Stimulated activated naive CD8-positive, alpha-beta T cell treated with anti-CD3 and anti-CD28 coated beads, Interleukin-15, Interleukin-2, amounts not matched to agents 100 U/mL and 50 U/mL, for 24 hours (primary cell): ENCODE results near the gene ACOT8.
"Not testable (repeated sequence)": the region's sequence is repeated elsewhere in the genome, so short reads cannot be mapped to it uniquely, and the experiment has no call there.

Experiments used
- ATAC-seq: fragments of 150-1000 bp; cut with Tn5 transposase; one replicate; pipeline ENCODE4 v1.10.0; 2021
- DNase-seq: peaks from one replicate; pipeline ENCODE4 v3.0.0; 2021

Gene ACOT8

DNA sequence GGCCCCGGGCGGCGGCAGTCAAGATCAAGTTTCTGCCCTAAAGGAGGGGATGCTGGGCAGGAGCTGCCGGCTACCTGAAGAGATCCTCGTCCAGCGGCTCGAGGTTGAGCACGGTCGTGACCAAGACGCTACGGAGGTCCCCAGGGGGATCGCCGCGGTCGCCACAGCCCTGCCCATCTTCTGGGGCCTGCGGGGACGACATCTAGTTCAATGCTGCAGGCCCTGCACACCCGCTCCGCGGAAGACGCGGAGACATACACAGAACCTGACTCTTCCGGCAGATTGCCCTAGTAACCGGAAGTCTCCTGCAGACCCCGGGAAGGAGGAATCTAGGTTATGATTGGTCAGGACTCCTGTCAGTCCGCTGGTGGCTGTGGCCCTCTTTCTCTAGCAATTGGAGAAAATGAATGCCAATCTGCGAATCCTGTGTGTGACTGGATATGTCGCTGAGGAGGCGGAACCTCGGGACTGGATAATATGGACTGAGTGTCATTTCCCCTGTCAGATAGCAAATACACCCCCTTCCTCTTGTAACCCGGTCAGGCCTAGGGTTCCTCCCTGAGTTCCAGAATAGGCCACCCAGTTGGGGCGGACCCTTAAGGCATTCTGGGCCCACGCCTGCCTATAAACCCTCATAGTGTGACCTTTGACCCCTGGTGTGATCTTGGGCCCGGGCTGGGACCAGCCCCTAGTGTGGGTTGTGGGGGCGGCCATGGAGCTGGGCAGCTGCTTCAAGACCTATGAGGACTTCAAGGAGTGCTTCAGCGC is at the start of gene ACOT8, which contains the start of gene ZSWIM3:
Gene ACOT8 (minus strand): TSS at position 279 of the 768 bp plus-strand sequence. CDS start 77 bp downstream, at position 202.
Gene ZSWIM3 (plus strand): TSS at position 501 of the 768 bp plus-strand sequence. CDS start 212 bp downstream, at position 713.
- DNase-seq: peak; percentile 89
- ATAC-seq: peak; percentile 99

DNA sequence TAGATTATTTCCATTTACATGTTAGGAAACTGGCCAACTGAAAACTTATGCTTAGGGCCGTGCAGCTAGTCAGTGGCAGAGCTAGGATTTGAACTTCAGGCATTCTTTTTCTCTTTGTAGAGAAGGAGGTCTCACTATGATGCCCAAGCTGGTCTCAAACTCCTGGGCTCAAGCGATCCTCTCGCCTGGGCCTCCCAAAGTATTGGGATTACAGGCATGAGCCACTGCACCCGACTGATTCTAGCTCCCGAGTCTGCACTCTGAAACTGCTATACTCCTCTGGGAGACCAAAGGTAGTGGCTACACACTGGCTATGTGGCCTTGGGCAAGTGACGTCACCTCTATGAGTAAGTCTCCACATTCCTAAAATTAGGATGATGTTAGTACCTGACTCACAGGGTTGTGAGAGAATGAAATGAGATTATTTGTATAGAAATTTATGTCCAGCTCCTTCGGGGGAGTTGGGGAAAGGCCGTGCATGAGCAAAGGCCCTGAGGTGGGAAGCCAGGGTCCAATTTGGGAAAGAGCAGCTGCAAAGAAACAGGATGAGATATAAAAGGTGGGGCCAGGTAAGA is 48.4 kb upstream of the ACOT8 start:
- ATAC-seq (no peak), DNase-seq (no peak)

DNA sequence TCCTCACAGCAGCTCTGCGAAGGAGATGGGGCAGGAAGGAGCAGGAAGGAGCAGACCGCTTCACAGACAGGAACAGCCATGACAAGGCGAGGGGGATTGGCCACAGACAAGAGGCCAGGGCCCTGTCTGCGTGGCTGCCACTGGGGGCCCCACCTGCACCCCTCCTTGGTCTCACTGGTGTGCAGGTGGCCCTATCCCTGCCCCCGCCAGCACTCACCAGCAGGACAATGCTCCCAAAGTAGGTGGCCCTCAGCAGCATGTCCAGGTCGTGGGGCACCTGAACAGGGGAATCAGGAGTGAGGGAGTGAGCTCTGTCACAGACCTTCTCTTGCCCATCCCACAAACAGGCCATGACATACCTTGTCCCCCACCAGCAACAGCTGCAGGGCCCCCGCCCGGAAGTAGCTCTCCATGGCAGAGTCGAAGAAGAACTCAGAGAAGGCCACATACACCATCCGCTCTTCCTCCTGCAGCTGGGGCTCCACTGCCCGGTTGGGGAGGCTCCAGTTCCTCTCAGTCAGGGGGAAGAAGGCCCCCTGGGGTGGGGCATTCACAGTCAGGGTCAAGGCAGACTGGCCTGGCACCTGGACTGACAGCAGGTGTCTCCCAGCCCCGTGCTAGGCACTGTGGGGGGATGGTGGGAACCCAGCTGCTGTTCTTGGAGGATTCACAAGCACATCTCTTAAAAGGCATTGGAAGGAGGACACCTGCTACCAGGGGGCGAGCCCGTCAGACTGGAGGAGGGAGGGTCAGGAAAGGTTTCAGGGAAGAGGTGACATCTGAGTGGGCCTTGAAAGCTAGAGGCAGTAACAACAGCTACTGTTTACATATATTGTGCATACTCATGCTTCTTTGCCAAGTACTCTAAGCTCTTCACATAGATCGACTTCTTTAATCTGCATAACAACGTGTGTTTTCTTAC is 47.7 kb upstream of the ACOT8 start:
- DNase-seq: no peak
- ATAC-seq: no peak

DNA sequence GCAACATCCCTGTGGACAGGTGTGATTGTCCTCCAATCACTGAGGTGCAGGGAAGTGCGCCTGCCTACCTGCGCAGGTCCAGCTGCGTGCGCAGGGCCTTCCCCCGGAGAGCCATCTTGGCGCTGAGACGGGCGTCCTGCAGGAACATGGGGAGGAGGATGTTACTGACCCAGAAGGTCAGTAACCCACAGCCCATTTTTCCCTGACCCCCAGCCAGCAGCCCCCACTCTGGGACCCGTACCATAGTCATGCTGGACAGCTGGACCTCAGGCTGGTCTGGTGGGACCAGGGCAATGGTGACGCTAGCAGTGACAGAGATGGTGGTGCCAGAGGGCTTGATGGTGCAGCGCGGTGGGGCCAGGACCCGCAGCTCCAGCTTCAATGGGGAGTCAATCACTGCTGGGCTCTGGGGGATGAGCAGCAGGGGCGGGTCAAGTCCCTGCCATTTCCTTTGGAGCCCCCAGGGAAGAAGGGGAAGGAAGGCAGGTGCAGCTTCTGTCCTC is 45.1 kb upstream of the ACOT8 start:
- no peak for ATAC-seq
- no peak for DNase-seq

DNA sequence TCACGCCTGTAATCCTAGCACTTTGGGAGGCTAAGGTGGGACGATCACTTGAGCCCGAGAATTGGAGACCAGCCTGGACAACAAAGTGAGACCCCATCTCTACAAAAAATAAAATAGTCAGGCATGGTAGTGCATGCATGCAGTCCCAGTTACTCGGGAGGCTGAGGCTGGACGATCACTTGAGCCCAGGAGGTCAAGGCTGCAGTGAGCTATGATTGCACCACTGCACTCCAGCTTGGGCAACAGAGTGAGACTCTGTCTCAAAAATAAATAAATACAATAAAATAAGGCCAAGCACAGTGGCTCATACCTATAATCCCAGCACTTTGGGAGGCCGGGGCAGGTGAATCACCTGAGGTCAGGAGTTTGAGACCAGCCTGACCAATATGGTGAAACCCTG is 44.1 kb upstream of the ACOT8 start:
- not testable (repeated sequence) for DNase-seq, ATAC-seq

DNA sequence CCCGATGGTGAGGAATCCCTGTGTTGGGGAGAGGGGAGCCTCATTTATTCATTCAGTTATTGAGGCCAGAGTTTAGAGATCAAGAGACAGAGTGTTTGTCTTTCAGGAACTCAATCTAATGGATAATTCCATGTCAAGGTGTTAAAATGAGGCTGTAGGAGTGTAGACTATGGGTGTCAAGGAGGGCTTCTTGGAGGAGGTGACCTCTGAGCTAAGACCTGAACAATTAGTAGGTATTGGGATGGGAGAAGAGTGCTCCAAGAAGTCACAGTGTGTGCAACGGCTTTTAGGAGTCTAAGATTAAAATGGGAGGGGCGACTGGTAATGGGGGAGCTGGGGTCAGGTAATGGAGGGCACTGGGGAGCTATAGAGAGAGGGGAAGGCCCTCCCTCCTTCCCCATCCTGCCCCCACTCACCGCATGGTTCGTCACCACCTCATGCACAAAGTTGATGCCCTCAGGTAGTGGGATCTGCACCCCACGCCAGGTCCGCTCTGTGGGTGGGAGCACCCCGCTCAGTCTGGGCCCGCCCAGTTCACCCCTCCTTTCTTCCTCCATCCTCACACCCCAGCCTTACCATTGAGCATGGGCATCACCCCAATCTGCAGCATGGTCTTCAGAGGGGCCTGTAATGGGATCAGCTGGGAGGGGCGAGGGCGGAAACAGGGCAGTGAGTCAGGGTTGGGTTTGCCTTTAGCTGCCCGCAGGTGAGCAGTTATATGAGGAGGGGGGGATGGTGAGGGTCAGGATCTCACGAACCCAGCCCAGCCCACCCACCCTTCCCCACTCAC is 42.0 kb upstream of the ACOT8 start:
- DNase-seq (no peak), ATAC-seq (no peak)

DNA sequence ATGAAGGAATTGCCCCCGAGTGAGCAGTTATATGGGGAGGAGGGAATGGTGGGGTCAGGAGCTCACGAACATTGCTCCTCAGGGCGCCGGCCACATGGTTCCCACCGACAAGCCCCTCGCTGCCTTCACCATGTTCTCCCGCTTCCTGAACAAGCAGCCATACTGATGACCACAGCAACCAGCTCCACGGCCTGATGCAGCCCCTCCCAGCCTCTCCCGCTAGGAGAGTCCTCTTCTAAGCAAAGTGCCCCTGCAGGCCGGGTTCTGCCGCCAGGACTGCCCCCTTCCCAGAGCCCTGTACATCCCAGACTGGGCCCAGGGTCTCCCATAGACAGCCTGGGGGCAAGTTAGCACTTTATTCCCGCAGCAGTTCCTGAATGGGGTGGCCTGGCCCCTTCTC is 41.1 kb upstream of the ACOT8 start:
- ATAC-seq (peak; percentile 15), DNase-seq (no peak)

DNA sequence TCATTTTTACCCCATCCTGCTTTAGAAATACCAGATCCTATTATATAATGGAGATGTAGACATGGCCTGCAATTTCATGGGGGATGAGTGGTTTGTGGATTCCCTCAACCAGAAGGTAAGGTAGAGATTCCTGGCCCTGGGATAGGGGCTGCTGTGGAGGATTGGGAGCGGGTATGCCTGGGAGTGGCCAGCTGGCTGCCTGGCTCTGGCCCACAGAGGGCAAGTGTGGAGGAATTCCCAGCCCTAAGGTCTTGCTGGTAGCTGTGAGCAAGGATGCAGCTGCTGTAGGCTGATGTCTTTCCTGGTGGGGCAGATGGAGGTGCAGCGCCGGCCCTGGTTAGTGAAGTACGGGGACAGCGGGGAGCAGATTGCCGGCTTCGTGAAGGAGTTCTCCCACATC is 40.5 kb upstream of the ACOT8 start:
- DNase-seq: no peak
- ATAC-seq: no peak

DNA sequence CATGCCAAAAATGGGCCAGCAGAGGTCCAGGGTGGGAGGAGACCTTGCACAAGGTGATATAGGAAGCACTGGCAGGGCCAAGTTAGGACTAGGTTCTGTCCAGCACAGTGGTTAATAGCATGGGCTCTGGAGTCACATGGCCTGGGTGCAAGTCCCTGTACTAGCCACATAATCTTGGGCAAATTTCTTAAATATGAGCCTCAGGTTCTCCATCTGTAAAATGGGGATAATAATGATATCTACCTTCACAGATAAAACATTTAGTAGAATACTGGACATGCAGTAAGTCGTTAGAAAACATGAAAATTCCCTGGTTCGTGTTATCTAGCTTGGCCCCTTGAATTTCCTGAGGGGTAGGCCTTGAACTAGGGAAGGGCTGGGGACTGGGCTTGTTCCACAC is 40.1 kb upstream of the ACOT8 start:
- ATAC-seq (no peak), DNase-seq (no peak)

DNA sequence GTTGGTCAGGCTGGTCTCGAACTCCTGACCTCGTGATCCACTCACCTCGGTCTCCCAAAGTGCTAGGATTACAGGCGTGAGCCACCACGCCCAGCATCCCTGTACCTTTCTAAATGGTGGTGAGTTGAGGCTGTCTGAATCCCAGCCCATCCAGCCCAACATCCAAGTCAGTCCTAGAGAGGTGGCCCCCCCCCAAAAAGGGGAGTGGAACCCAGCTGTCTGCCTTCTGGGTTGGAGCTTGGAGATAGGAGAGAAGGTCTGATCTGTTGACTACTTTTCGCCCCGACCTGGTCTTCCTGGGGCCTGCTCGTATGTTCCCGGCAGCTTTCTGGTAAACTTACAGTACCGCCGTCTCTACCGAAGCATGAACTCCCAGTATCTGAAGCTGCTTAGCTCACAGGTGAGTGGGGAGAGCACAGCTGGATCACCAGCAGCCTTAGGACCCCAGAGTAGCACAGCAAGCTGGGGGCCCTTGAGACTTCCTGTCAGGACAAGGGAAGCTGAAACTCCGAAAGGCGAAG is 39.5 kb upstream of the ACOT8 start:
- DNase-seq (no peak), ATAC-seq (no peak)

DNA sequence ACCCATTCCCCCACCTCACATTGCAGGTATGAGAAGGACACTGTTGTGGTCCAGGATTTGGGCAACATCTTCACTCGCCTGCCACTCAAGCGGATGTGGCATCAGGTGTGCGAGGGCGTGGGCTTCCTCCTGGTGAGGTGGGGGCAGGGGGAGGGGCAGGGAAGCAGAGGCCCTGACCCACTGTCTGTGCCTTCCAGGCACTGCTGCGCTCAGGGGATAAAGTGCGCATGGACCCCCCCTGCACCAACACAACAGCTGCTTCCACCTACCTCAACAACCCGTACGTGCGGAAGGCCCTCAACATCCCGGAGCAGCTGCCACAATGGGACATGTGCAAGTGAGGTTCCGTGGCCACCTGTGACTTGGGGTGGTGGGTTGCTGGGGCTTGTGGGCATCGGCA is 37.6 kb upstream of the ACOT8 start:
- no peak for ATAC-seq
- DNase-seq: no peak

DNA sequence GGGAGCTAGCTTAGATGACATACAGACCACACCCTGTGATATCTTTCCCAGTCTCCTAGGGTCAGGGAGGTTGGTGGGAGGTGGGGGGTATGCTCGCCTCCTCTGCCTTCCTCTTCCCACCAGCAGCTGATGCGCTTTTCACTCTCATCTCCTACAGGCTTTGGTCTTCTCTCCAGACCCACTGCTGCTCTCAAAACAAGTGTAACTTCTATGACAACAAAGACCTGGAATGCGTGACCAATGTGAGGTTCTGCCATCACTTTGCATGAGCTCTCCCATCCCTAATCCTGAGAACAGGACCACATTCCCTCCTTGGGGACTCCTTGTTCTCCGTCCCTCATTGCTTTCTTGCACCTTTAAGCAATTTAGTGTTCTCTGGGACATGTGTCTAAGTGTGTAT is 36.6 kb upstream of the ACOT8 start:
- ATAC-seq: no peak

DNA sequence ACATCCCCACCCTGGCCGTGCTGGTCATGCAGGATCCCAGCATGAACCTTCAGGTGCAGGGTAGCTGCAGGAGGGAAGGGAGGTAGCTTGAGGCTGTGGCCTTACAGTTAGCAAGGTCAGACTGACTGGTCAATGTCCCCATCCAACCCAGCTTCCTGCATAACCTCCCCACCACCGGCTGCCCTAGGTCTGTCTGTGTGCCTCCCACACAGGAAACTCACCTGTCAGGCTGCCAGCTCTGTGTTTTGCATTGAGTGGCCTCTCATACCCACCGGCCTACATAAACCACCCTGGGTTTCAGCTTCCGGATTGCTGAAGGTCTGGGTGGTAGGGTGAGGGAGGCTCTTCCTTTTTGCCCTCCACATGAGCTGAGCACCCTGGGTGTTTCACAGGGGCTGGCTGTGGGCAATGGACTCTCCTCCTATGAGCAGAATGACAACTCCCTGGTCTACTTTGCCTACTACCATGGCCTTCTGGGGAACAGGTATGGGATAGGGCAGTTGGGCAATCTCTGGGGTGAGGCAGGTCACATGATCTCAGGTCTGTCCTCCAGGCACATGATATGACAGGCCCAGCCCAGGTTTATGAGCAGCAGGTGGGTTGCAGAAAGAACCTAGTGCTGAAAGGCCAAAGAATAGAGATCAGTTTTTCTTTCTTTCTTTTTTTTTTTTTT is 35.8 kb upstream of the ACOT8 start:
- DNase-seq: no peak

More for the DNA sequence above, 36.6 kb upstream of the ACOT8 start:
- DNase-seq: no peak

DNA sequence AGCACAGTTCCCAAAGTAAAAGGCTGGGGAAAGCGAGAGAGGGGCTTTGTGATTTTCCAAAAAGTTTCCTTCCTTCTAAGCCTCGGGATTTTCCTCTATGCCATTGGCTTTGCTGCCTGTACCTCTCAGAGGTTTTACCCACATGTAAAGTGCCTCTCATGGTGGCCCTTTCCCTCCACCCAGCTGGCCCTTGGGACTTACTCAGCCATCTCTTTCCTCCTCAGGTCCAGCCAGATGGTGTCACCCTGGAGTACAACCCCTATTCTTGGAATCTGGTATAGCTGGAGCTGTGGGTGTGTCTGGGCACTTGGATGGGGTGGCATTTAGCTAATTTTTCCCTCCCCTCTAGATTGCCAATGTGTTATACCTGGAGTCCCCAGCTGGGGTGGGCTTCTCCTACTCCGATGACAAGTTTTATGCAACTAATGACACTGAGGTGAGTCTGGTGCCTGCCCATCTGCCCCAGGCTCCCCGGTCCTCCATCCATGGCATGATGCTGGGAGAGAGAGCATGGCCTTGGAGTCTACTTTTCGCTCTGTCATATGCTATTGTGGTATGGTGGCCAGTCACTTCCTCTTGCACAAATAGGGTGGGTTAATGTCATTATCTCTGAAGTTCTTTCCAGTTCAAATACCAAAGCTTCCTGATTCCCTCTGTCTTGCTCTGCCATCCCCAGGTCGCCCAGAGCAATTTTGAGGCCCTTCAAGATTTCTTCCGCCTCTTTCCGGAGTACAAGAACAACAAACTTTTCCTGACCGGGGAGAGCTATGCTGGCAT is 35.0 kb upstream of the ACOT8 start:
- ATAC-seq (no peak), DNase-seq (no peak)

More for the DNA sequence above, 35.8 kb upstream of the ACOT8 start:
- ATAC-seq: peak; percentile 11

DNA sequence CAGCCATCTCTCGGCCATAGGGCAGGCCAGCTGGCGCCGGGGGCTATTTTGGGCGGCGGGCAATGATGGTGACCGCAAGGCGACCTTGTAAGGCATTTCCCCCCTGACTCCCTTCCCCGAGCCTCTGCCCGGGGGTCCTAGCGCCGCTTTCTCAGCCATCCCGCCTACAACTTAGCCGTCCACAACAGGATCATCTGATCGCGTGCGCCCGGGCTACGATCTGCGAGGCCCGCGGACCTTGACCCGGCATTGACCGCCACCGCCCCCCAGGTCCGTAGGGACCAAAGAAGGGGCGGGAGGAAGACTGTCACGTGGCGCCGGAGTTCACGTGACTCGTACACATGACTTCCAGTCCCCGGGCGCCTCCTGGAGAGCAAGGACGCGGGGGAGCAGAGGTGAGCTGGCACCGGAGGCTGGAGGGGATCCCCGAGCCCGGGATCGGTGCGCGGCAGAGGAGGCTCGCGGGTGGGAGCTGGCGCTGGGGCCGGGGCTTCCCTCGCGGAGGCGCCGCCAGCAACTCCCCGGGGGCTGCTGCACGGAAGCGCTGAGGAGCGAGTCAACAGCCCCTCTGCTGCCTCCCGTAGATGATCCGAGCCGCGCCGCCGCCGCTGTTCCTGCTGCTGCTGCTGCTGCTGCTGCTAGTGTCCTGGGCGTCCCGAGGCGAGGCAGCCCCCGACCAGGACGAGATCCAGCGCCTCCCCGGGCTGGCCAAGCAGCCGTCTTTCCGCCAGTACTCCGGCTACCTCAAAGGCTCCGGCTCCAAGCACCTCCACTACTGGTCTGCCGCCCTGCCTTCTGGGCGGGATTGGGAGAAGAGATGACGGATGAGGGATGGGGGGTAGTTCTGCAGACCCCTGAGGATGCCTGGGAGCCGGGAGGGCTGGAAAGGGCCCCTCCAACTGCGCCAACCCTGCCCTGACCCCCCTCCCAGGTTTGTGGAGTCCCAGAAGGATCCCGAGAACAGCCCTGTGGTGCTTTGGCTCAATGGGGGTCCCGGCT is 34.1 kb upstream of the ACOT8 start, which contains the start of the genes CTSA and NEURL2:
Gene CTSA (plus strand): TSS at position 351 of the 999 bp plus-strand sequence. CDS start 234 bp downstream, at position 585.
Gene NEURL2 (minus strand): TSS at position 224 of the 999 bp plus-strand sequence. CDS start 217 bp downstream, at position 7.
- ATAC-seq: peak; percentile 78
- peak; percentile 89 for DNase-seq

DNA sequence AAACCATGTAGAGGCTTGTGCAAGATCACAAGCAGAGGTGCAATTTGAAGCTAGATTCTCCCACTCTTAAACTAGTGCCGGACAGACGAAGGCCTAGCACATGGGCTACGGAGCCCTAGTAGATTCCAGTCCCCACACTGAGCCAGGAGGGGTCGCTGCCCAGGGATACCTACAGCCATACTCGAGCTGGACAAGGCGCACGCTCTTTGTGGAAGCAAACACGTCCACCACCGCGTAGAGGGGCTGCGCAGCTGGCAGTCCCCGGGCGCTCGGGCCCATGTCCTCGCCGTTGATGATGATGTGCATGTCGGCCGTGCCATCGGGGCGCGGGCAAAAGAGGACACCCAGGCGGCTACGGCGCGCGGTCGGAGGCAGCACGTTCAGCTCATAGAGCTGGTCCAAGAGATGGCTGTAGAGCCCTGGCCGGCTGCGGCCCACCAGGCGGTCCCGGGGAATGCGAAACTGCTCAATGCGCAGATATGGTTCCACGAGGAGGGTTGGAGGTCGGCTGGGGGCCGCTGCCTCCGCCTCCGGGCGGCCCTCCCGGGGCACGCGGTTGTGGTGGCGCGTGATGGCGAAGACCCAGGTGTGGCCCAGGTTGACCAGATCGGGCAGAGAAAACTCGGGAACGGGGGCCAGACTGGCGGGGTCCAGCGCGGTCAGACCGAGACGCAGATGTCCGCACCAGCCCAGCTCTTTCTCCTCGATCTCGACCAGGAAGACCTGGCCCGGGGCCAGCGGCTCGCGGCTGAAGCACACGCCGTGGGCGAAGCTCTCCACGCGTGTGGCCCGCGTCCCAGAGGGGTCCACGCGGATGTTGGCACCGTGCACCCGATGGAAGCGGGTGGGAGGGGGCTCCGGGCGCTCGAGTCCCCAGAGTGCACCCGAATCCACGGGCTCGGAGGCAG is 33.1 kb upstream of the ACOT8 start:
- peak; percentile 42 for ATAC-seq
- DNase-seq: peak; percentile 69

DNA sequence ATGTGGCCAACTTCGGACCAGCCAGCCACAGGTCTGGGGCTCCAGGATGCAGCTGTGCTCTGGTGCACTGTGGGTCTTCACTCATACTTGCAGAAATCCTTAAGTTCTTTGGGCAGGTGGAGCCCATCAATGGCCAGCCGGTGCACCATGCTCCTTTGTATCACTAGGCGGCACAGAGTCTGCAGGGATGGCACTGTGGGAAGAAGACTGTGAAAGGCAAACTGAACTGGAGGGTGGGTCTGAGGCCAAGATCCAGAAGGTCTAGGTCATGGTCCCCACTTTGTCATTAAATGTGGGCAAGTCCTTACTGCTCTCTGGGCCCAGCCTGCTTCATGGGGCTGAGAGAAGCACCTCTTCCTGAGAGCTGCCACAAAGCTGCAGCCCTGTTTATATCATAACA is 31.5 kb upstream of the ACOT8 start:
- DNase-seq (no peak), ATAC-seq (no peak)
